ENCODE data around the gene HIVEP3. TPM values are rescaled to one million over a fixed set of nuclear protein-coding genes. Genes with fewer than 3 reads are reported as not detected.

The HIVEP3 gene
- total RNA-seq, 1 experiment from 2014 or later, result 3.1 TPM

GRCh38 chr1:41673378-41673777 lies 245.3 kb downstream of the HIVEP3 start:
- H3K27me3 ChIP-seq (replicated peaks; ENCODE audit: insufficient read depth, low read depth, low read length, poor library complexity), result no peaks in the 10 kb centered on the region
- DNase-seq (ENCODE audit: low spot score), result no peak
- H3K27ac ChIP-seq (ENCODE audit: low read depth, low read length, poor library complexity, severe bottlenecking), result no peak overlapping the region
- no TSS peak for BruUV-seq (replicated peaks)
- no peak for TF ChIP-seq EZH2 (IDR thresholded peaks at IDR 0.05; ENCODE audit: borderline replicate concordance, low read depth, low read length, poor library complexity, severe bottlenecking)
- POLR2A ChIA-PET (ENCODE audit: low non-redundant PET), result no interaction called here
- no peaks in the 10 kb centered on the region for H3K36me3 ChIP-seq (ENCODE audit: insufficient read depth, low read length, poor library complexity, severe bottlenecking)
- no peaks in the 10 kb centered on the region for H3K9me3 ChIP-seq (ENCODE audit: low read depth, low read length, poor library complexity, severe bottlenecking)
- H3K4me3 ChIP-seq (ENCODE audit: low read depth, low read length, poor library complexity, severe bottlenecking), result no peak overlapping the region
- CTCF ChIA-PET, result no interaction called here
- intact Hi-C loops (cut with micrococcal nuclease; ENCODE audit: unreplicated experiment), result no loop called here
- H3K4me1 ChIP-seq (ENCODE audit: insufficient read depth, low read length, poor library complexity, severe bottlenecking), result peaks cover 3% of the 10 kb centered on the region

DNA sequence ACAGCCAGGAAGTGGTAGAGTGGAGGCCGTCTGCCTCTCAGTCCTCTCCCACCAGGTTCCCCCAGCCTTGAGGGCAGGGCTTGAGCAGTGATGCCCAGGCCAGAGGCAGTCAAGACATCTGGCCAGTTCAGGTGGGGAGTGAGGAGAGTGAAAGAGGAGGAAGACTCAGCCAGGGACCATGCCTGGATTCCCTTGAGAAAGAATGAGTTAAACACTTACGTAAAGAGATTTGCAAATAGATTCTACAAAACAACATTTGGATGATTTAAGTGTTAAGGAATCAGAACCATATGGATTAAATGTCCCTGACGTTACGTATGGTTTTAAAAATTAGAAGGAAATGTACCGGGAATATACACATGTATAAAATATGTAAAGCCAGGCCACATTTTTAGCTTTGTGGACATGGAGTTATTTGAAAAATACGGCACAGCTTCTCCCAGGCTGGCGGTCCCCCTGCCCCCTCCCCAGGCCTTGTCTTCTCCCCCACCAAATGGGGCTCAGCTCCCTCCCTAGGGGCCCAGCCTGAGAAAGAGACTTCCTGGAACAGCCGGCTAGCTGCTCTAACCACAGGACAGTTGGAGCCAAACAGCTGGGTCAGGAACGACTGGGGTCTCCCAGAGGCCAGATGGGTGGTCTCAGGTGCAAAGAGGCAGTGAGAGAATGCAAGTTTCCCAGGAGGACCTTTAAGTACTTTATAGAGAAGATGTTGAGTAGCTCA lies 245.9 kb downstream of the HIVEP3 start:
- H3K36me3 ChIP-seq (ENCODE audit: insufficient read depth, low read length, poor library complexity, severe bottlenecking), result no peaks in the 10 kb centered on the region
- DNase-seq (ENCODE audit: low spot score), result no peak
- peaks cover 3% of the 10 kb centered on the region for H3K4me1 ChIP-seq (ENCODE audit: insufficient read depth, low read length, poor library complexity, severe bottlenecking)
- POLR2A ChIA-PET (ENCODE audit: low non-redundant PET), result no interaction called here
- no TSS peak for BruUV-seq (replicated peaks)
- H3K9me3 ChIP-seq (ENCODE audit: low read depth, low read length, poor library complexity, severe bottlenecking), result no peaks in the 10 kb centered on the region
- intact Hi-C loops (cut with micrococcal nuclease; ENCODE audit: unreplicated experiment), result no loop called here
- TF ChIP-seq, protein P1, sequence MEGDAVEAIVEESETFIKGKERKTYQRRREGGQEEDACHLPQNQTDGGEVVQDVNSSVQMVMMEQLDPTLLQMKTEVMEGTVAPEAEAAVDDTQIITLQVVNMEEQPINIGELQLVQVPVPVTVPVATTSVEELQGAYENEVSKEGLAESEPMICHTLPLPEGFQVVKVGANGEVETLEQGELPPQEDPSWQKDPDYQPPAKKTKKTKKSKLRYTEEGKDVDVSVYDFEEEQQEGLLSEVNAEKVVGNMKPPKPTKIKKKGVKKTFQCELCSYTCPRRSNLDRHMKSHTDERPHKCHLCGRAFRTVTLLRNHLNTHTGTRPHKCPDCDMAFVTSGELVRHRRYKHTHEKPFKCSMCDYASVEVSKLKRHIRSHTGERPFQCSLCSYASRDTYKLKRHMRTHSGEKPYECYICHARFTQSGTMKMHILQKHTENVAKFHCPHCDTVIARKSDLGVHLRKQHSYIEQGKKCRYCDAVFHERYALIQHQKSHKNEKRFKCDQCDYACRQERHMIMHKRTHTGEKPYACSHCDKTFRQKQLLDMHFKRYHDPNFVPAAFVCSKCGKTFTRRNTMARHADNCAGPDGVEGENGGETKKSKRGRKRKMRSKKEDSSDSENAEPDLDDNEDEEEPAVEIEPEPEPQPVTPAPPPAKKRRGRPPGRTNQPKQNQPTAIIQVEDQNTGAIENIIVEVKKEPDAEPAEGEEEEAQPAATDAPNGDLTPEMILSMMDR (conservative IDR thresholded peaks at IDR 0.05; ENCODE audit: low read depth, low read length), result no peak
- no peaks in the 10 kb centered on the region for H3K27me3 ChIP-seq (replicated peaks; ENCODE audit: insufficient read depth, low read depth, low read length, poor library complexity)
- no peak overlapping the region for H3K4me3 ChIP-seq (ENCODE audit: low read depth, low read length, poor library complexity, severe bottlenecking)
- H3K27ac ChIP-seq (ENCODE audit: low read depth, low read length, poor library complexity, severe bottlenecking), result no peak overlapping the region
- CTCF ChIA-PET, result no interaction called here

- Histone ChIP-seq H3K4me1 (ENCODE audit: insufficient read depth, low read length, poor library complexity, severe bottlenecking) (peaks cover 8% of the 10 kb centered on the region), H3K27ac (ENCODE audit: low read depth, low read length, poor library complexity, severe bottlenecking) (no peak overlapping the region), H3K9me3 (ENCODE audit: low read depth, low read length, poor library complexity, severe bottlenecking) (no peaks in the 10 kb centered on the region), H3K36me3 (ENCODE audit: insufficient read depth, low read length, poor library complexity, severe bottlenecking) (no peaks in the 10 kb centered on the region), H3K4me3 (ENCODE audit: low read depth, low read length, poor library complexity, severe bottlenecking) (no peak overlapping the region), H3K27me3 (replicated peaks; ENCODE audit: insufficient read depth, low read depth, low read length, poor library complexity) (no peaks in the 10 kb centered on the region)
- BruUV-seq (replicated peaks), result no TSS peak
- no peak for DNase-seq (ENCODE audit: low spot score)
- CTCF ChIA-PET, result no interaction called here
- intact Hi-C loops (cut with micrococcal nuclease; ENCODE audit: unreplicated experiment), result no loop called here
- TF ChIP-seq EZH2 (IDR thresholded peaks at IDR 0.05; ENCODE audit: borderline replicate concordance, low read depth, low read length, poor library complexity, severe bottlenecking), result no peak
- TF ChIP-seq, protein P1 (conservative IDR thresholded peaks at IDR 0.05; ENCODE audit: low read depth, low read length), result no peak
- POLR2A ChIA-PET (ENCODE audit: low non-redundant PET), result no interaction called here
These were observed 246.5 kb downstream of the HIVEP3 start for GRCh38 chr1:41672173-41672572.

DNA sequence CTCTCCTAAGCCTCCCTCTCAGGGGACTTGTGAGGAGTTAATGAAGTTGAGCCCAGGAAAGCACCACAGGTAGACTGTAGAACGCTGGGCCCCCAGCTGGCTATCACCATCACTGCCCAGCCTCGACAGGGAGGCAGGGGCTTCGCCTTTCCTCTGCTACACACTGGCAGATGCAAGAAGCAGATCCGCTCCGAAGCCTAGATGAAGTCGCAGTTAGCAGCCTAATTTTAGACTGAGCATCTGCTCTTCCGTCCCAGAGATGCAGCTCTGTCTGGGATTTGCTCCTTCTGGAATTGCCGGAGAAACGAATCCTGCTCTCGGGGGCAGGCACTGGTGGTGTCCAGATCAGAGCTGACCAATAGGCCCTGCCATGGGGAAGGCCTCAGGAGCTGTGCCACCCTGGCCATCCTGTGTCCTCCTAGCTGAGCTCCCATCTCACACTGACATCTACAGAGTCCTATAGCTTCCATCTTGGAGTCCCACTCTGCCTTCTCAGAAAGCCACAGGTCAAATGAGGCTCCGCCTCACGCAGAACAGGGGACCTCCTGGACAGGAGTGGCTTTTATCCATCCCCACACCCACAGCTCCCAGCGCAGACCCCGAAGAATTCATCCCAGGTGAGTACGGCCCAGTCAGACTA lies 247.5 kb downstream of the HIVEP3 start:
- no peak for DNase-seq (ENCODE audit: low spot score)
- POLR2A ChIA-PET (ENCODE audit: low non-redundant PET), result no interaction called here
- Histone ChIP-seq H3K4me3 (ENCODE audit: low read depth, low read length, poor library complexity, severe bottlenecking) (no peak overlapping the region), H3K27ac (ENCODE audit: low read depth, low read length, poor library complexity, severe bottlenecking) (no peak overlapping the region), H3K9me3 (ENCODE audit: low read depth, low read length, poor library complexity, severe bottlenecking) (no peaks in the 10 kb centered on the region), H3K27me3 (replicated peaks; ENCODE audit: insufficient read depth, low read depth, low read length, poor library complexity) (no peaks in the 10 kb centered on the region), H3K4me1 (ENCODE audit: insufficient read depth, low read length, poor library complexity, severe bottlenecking) (peaks cover 13% of the 10 kb centered on the region), H3K36me3 (ENCODE audit: insufficient read depth, low read length, poor library complexity, severe bottlenecking) (no peaks in the 10 kb centered on the region)
- no TSS peak for BruUV-seq (replicated peaks)
- CTCF ChIA-PET, result no interaction called here
- intact Hi-C loops (cut with micrococcal nuclease; ENCODE audit: unreplicated experiment), result no loop called here
- no peak for TF ChIP-seq EZH2 (IDR thresholded peaks at IDR 0.05; ENCODE audit: borderline replicate concordance, low read depth, low read length, poor library complexity, severe bottlenecking)
- TF ChIP-seq, protein P1 (conservative IDR thresholded peaks at IDR 0.05; ENCODE audit: low read depth, low read length), result no peak
